Liver (tissue), 9 donors: ENCODE results near the gene HSPBAP1. TPM values are rescaled to one million over a fixed set of nuclear protein-coding genes. Genes with fewer than 3 reads are reported as not detected.

ENCODE experiments used
- DNase-seq: peaks from one replicate; pipeline ENCODE4 v3.0.0-alpha.2; 2017; ENCODE audit warnings: low spot score
- H3K27ac ChIP-seq, 2 donors: one replicate each; pipeline ENCODE4 v1.7.0; 2013; ENCODE audit warnings: inconsistent platforms in 2 of 2, low read length in 2 of 2, control low read depth in 1 of 2, low read depth in 1 of 2, mild to moderate bottlenecking in 1 of 2
- H3K27me3 ChIP-seq, 4 donors: one replicate each; pipeline versions ENCODE4 v1.6.1 to v1.7.0; 2013; ENCODE audit warnings: low read length in 3 of 4, inconsistent platforms in 1 of 4, mild to moderate bottlenecking in 1 of 4, moderate library complexity in 1 of 4; ENCODE audit not compliant: control insufficient read depth in 4 of 4, insufficient read depth in 4 of 4
- H3K36me3 ChIP-seq, 4 donors: one replicate each; pipeline versions ENCODE4 v1.6.1 to v1.7.0; 2013; ENCODE audit warnings: low read length in 3 of 4, mild to moderate bottlenecking in 3 of 4, low read depth in 1 of 4, moderate library complexity in 1 of 4; ENCODE audit not compliant: control insufficient read depth in 4 of 4, insufficient read depth in 3 of 4
- H3K4me1 ChIP-seq, 4 donors: one replicate each; pipeline versions ENCODE4 v1.6.1 to v1.7.0; 2013; ENCODE audit warnings: low read length in 3 of 4, mild to moderate bottlenecking in 3 of 4, moderate library complexity in 1 of 4; ENCODE audit not compliant: control insufficient read depth in 4 of 4, insufficient read depth in 4 of 4
- H3K4me3 ChIP-seq, 3 donors: one replicate each; pipeline versions ENCODE4 v1.6.1 to v1.7.0; 2013; ENCODE audit warnings: low read length in 3 of 3, control low read depth in 1 of 3, low read depth in 1 of 3, mild to moderate bottlenecking in 1 of 3
- H3K9ac ChIP-seq, 2 donors: one replicate each; pipeline ENCODE4 v1.7.0; 2013; ENCODE audit warnings: low read length in 2 of 2, mild to moderate bottlenecking in 2 of 2, moderate library complexity in 2 of 2, control low read depth in 1 of 2, low read depth in 1 of 2
- H3K9me3 ChIP-seq, 4 donors: one replicate each; pipeline versions ENCODE4 v1.6.1 to v1.7.0; 2013; ENCODE audit warnings: low read length in 3 of 4; ENCODE audit not compliant: control insufficient read depth in 4 of 4
- ATF3 ChIP-seq: IDR thresholded peaks from 2 replicates; pipeline ENCODE4 v1.6.1; 2016; ENCODE audit warnings: antibody characterized with exemption
- CTCF ChIP-seq: fragments of 150-350 bp; IDR thresholded peaks from 2 replicates; pipeline ENCODE4 v1.5.1; 2017; ENCODE audit warnings: improper control_type of control experiment, low read depth, low read length; ENCODE audit not compliant: missing input control
- EGR1 ChIP-seq, 2 donors: IDR thresholded peaks; 2 replicates each; pipeline ENCODE4 v1.6.1; 2016 to 2018; ENCODE audit warnings: antibody characterized with exemption in 2 of 2, low read depth in 2 of 2
- FOXA1 ChIP-seq: IDR thresholded peaks from 2 replicates; pipeline ENCODE4 v1.6.1; 2016; ENCODE audit warnings: antibody characterized with exemption
- FOXA2 ChIP-seq: IDR thresholded peaks from 2 replicates; pipeline ENCODE4 v1.6.1; 2016; ENCODE audit warnings: antibody characterized with exemption
- GABPA ChIP-seq, 2 donors: IDR thresholded peaks in 1 of 2; conservative IDR thresholded peaks in 1 of 2; 2 replicates each; pipeline ENCODE4 v1.6.1; 2016; ENCODE audit warnings: antibody characterized with exemption in 2 of 2, mild to moderate bottlenecking in 1 of 2, moderate library complexity in 1 of 2
- HNF4A ChIP-seq, 2 donors: conservative IDR thresholded peaks; 2 replicates each; pipeline ENCODE4 v1.6.1; 2016; ENCODE audit warnings: antibody characterized with exemption in 2 of 2, mild to moderate bottlenecking in 2 of 2
- HNF4G ChIP-seq: IDR thresholded peaks from 2 replicates; pipeline ENCODE4 v1.6.1; 2016; ENCODE audit warnings: antibody characterized with exemption
- JUND ChIP-seq, 2 donors: IDR thresholded peaks; 2 replicates each; pipeline ENCODE4 v1.6.1; 2016; ENCODE audit warnings: antibody characterized with exemption in 2 of 2
- MAX ChIP-seq: IDR thresholded peaks from 2 replicates; pipeline ENCODE4 v1.6.1; 2016; ENCODE audit warnings: antibody characterized with exemption
- NR2F2 ChIP-seq: IDR thresholded peaks from 2 replicates; pipeline ENCODE4 v1.6.1; 2016; ENCODE audit warnings: antibody characterized with exemption
- RAD21 ChIP-seq, 2 donors: IDR thresholded peaks; 2 replicates each; pipeline ENCODE4 v1.6.1; 2016; ENCODE audit warnings: antibody characterized with exemption in 2 of 2, mild to moderate bottlenecking in 2 of 2
- REST ChIP-seq: IDR thresholded peaks from 2 replicates; pipeline ENCODE4 v1.6.1; 2016; ENCODE audit warnings: antibody characterized with exemption, mild to moderate bottlenecking
- RXRA ChIP-seq, 2 donors: IDR thresholded peaks; 2 replicates each; pipeline ENCODE4 v1.6.1; 2017 to 2018; ENCODE audit warnings: antibody characterized with exemption in 2 of 2, mild to moderate bottlenecking in 1 of 2
- SP1 ChIP-seq: IDR thresholded peaks from 2 replicates; pipeline ENCODE4 v1.6.1; 2018; ENCODE audit warnings: antibody characterized with exemption, mild to moderate bottlenecking
- TAF1 ChIP-seq: conservative IDR thresholded peaks from 2 replicates; pipeline ENCODE4 v1.6.1; 2016; ENCODE audit warnings: antibody characterized with exemption, mild to moderate bottlenecking
- YY1 ChIP-seq: IDR thresholded peaks from 2 replicates; pipeline ENCODE4 v1.6.1; 2016; ENCODE audit warnings: antibody characterized with exemption, mild to moderate bottlenecking
- ZBTB33 ChIP-seq: IDR thresholded peaks from 2 replicates; pipeline ENCODE4 v1.6.1; 2016; ENCODE audit warnings: antibody characterized with exemption
- WGBS: extraction: QIAGEN DNeasy Blood & Tissue Kit; methylation state at CpG from one replicate; pipeline ENCODE4 v1.1.7; 2013; 5-methylcytosine and 5-hydroxymethylcytosine counted together
- polyA plus RNA-seq, 2 donors: library from polyadenylated mRNA; stranded (reverse) in 1 of 2; unstranded in 1 of 2; fragments of 200-250 nt in 1 of 2; fragments of >200 nt in 1 of 2; fragmentation: Nextera tagmentation in 1 of 2; extraction: Ambion mirVana in 1 of 2; gene quantifications; one replicate each; pipeline versions ENCODE4 v1.2.1 to v1.2.3, GENCODE V29; 2013 to 2015
- total RNA-seq, 2 donors: library from RNA; depleted of rRNA; stranded (reverse); fragments of >200 nt; gene quantifications; one replicate each; pipeline ENCODE4 v1.2.3, GENCODE V29; 2014
- donor health status: healthy.
- donor health status: healthy.
- donor health status: healthy.
- donor health status: healthy.
- donor health status: healthy.

HSPBAP1 gene
- total and polyA plus RNA-seq, 4 donors = 2.2 to 5.3 (median 3.9) TPM

- TF ChIP-seq ZBTB33 = no peak
Observed at GRCh38 chr3:122800031-122800430, 6.4 kb upstream of the HSPBAP1 start (continued).

GRCh38 chr3:122799322-122799721 is 5.7 kb upstream of the HSPBAP1 start:
- Histone ChIP-seq H3K4me3 (no peak overlapping the region), H3K27ac (no peak overlapping the region), H3K36me3 (no peaks in the 10 kb centered on the region), H3K9ac (no peak overlapping the region), H3K27me3 (no peaks in the 10 kb centered on the region), H3K4me1 (peaks cover 2 to 22% (median 13%) of the 10 kb centered on the region in 4 donors), H3K9me3 (no peaks in the 10 kb centered on the region)
- no peak for DNase-seq
- no peak for TF ChIP-seq EGR1 (IDR thresholded peaks at IDR 0.05; ENCODE audit: low read depth in 2 of 2)
- no peak for TF ChIP-seq YY1
- no peak for TF ChIP-seq GABPA (IDR thresholded peaks at IDR 0.05 in 1 of 2, conservative IDR thresholded peaks at IDR 0.05 in 1 of 2)
- TF ChIP-seq NR2F2 = no peak
- no peak for TF ChIP-seq ATF3
- TF ChIP-seq FOXA2 = no peak
- TF ChIP-seq RAD21 (IDR thresholded peaks at IDR 0.05) = no peak
- TF ChIP-seq HNF4G = no peak
- no peak for TF ChIP-seq SP1
- TF ChIP-seq HNF4A (conservative IDR thresholded peaks at IDR 0.05) = no peak
- no peak for TF ChIP-seq MAX
- no peak for TF ChIP-seq REST
- TF ChIP-seq CTCF = no peak
- no peak for TF ChIP-seq FOXA1
- no peak for TF ChIP-seq ZBTB33
- TF ChIP-seq RXRA (IDR thresholded peaks at IDR 0.05) = no peak
- no peak for TF ChIP-seq JUND (IDR thresholded peaks at IDR 0.05)
- TF ChIP-seq TAF1 = no peak
- 86% methylated on average over 2 of the region's 2 CpGs for WGBS
